D721Med (cell line): ENCODE data around the gene GGT5.

Experiments used
- DNase-seq: peaks from one replicate; pipeline ENCODE4 v3.0.0; 2011; ENCODE audit warnings: low spot score; ENCODE audit not compliant: insufficient read length
- FAIRE-seq: peaks from 2 replicates; lab custom pipeline; 2011; peaks lifted over from hg19 to GRCh38; lab: Jason Lieb, UNC
- TF ChIP-seq, protein P1 (sequence below): IDR thresholded peaks from 2 replicates; pipeline ENCODE4 v1.5.1; 2012; ENCODE audit warnings: mild to moderate bottlenecking, control low read depth; ENCODE audit not compliant: insufficient read depth; ENCODE audit errors: missing control alignments

The GGT5 gene

DNA sequence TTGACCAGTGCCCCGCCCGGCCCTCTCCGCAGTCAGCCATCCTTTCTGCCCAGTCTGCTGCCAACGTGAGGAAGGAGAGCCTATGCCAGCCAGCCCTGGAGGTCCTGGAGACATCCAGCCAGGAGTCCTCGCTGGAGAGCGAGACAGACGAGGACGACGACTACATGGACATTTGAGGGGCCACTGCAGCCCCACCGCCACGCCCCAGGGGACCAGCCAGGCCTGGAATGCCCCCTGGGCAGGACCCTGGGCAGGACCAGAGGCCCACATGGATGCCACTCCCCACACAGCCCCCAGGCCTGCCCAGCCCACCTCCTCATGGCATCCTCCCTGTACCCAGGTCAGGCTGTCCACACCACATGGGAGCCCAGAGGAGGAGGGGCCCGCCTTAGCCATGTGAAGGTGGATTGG lies 66.9 kb downstream of the GGT5 start:
- no peak for FAIRE-seq
- no peak for DNase-seq
- TF ChIP-seq, protein P1, sequence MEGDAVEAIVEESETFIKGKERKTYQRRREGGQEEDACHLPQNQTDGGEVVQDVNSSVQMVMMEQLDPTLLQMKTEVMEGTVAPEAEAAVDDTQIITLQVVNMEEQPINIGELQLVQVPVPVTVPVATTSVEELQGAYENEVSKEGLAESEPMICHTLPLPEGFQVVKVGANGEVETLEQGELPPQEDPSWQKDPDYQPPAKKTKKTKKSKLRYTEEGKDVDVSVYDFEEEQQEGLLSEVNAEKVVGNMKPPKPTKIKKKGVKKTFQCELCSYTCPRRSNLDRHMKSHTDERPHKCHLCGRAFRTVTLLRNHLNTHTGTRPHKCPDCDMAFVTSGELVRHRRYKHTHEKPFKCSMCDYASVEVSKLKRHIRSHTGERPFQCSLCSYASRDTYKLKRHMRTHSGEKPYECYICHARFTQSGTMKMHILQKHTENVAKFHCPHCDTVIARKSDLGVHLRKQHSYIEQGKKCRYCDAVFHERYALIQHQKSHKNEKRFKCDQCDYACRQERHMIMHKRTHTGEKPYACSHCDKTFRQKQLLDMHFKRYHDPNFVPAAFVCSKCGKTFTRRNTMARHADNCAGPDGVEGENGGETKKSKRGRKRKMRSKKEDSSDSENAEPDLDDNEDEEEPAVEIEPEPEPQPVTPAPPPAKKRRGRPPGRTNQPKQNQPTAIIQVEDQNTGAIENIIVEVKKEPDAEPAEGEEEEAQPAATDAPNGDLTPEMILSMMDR, result no peak

- FAIRE-seq, result no peak
- TF ChIP-seq, protein P1, result no peak
- no peak for DNase-seq
Measured at GRCh38 chr22:24177456-24177855, 67.4 kb downstream of the GGT5 start.

DNA sequence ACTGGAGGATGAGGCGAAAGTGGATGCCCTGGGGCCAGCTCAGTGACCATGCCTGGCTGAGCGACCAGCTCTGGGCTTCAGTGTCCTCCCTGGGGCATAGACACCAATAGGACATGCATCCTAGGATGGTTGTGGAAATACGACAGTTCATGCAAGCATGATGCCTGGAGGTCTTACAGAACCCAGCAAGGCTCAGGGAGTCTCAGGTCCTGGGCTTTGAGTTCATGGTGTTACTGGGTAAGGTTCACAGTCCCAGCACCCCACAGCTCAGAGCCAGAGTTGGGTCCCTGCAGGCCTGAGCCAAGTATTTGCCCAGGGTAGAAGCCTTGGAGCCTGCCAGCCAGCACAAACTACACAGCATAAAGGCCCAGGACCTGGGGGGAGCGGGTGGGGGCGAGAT lies 67.8 kb downstream of the GGT5 start:
- FAIRE-seq (no peak), DNase-seq (no peak)
- TF ChIP-seq, protein P1, result no peak

DNA sequence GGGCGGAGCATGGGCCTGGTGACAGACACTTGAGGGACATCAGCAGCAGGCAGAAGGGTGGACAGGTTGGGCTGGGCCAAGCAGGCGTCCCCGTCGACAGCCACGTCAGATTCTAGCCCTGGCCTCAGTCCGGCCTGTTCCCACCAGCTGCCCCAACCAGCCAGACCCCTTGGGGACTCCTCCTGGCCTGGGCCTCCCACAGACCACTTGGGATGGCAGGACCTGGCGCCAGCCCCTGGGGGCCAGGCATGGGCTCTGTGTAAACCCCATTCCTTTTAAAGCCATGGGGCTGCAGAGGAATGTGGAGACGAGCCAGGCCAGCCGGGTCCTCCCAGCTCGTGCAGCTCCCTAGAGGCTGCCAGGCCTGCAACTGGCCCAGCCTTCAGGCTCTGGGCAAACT lies 68.3 kb downstream of the GGT5 start:
- no peak for FAIRE-seq
- TF ChIP-seq, protein P1, result no peak
- DNase-seq, result no peak

DNA sequence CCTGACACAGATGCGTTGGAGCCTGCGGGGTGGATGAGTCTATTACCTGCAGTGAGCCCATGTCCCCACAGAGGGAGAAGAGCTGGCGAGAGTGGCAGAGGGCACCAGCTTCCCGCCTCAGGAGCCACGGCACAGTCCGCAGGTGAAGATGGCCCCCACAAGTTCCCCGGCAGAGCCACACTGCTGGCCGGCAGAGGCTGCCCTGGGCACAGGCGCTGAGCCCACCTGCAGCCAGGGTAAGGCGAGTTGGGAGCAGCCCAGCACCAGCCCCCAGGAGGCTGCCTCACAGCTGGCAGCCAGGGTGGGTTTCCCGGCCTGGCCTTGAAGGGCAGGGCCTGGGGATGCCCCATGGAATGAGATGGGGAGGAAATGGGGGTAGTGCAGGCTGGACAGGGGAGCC lies 68.8 kb downstream of the GGT5 start:
- no peak for FAIRE-seq
- DNase-seq, result no peak
- TF ChIP-seq, protein P1, result no peak

DNA sequence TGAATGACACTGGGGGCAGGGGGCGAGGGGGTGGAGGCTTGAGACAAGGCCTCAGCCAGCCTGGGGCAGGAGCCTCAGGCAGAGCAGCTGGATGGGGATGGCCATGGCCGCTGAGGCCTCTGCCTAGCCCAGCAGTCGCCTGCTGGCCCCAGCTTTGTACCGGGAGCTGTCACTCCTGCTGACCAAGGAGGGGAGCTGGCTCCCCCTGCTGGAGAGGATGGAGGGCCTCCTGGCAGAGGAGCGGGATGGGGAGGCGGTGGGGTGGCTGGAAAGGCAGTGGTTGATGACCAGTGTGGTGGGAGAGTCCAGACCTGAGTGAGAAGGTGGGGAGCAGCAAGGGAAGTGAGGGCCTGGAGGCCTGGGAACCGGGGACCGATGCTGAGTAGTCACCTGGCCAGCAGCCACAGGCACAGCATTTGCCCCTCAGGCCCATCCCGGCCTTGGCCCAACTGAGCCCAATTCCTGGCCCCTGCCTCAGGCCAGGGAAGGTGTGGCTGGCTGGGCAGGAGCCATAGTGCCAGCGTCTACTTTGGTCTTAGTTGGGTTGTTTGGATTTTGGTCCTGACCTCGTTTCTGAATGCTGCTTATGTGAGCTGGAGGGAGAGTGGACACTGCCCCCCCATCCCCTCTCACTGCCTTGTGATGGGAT lies 69.6 kb downstream of the GGT5 start:
- TF ChIP-seq, protein P1, result peak; percentile 66
- DNase-seq (no peak), FAIRE-seq (no peak)

- no peak for DNase-seq
- TF ChIP-seq, protein P1, result no peak
- no peak for FAIRE-seq
Measured at GRCh38 chr22:24171822-24172221, 73.1 kb downstream of the GGT5 start.
